GM12873 (cell line): Measurements from ENCODE around the gene RAD54L2.

ENCODE experiments used
- TF ChIP-seq, protein P1 (sequence below): IDR thresholded peaks from 2 replicates; pipeline ENCODE4 v1.5.1; 2012; ENCODE audit warnings: low read depth, mild to moderate bottlenecking, moderate library complexity, low read length, control low read depth; ENCODE audit not compliant: insufficient read depth; ENCODE audit errors: missing control alignments

The RAD54L2 gene

DNA sequence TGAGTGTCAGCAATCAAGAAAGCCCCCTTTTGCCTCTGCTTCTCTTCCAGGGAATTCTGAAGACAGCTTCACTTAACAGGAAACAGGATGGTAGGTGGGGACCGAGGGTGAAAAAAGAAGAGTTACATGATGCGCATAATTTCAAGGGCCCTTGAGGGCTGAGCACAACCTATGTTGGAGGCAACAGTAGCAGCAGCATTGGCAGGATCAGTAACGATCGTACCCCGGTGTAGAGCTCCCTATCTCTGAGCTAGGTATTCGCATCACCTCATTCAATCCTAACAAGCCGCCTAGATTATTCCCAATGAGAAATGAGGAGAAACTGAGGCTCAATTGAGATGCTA is 432 bp upstream of the RAD54L2 start:
- TF ChIP-seq, protein P1, sequence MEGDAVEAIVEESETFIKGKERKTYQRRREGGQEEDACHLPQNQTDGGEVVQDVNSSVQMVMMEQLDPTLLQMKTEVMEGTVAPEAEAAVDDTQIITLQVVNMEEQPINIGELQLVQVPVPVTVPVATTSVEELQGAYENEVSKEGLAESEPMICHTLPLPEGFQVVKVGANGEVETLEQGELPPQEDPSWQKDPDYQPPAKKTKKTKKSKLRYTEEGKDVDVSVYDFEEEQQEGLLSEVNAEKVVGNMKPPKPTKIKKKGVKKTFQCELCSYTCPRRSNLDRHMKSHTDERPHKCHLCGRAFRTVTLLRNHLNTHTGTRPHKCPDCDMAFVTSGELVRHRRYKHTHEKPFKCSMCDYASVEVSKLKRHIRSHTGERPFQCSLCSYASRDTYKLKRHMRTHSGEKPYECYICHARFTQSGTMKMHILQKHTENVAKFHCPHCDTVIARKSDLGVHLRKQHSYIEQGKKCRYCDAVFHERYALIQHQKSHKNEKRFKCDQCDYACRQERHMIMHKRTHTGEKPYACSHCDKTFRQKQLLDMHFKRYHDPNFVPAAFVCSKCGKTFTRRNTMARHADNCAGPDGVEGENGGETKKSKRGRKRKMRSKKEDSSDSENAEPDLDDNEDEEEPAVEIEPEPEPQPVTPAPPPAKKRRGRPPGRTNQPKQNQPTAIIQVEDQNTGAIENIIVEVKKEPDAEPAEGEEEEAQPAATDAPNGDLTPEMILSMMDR, result no peak

DNA sequence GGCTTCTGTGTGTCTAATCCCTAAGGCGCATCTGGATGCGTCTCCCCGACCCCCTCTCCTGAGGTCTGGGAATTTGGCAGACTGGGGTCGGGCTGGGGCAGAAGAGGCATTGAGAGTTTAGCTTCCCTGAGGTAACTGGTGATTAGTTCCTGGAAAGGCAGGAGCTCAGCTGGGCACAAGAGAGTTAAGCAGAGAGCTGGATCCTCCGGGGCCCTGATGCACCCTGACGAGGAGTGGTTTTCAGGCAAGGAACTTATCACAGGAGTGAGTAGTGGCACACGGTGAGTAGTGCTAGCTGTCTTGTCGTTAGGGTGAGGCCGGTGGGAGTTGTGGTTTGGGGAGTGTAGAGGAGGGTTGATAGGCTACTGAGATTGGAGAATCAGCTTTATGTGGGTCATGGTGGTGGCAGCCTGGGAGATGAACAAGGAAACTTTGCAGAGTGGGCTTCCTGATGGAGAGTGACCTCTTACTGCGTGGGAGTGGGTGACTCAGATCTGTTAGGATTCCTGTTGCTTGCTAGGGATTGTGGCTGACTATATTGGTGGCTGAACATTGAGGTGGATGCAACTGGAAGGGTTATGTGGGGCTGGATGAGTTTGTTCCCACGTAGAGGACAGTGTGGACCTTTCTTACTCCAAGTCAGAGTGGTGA is 897 bp downstream of the RAD54L2 start:
- TF ChIP-seq, protein P1, result no peak

DNA sequence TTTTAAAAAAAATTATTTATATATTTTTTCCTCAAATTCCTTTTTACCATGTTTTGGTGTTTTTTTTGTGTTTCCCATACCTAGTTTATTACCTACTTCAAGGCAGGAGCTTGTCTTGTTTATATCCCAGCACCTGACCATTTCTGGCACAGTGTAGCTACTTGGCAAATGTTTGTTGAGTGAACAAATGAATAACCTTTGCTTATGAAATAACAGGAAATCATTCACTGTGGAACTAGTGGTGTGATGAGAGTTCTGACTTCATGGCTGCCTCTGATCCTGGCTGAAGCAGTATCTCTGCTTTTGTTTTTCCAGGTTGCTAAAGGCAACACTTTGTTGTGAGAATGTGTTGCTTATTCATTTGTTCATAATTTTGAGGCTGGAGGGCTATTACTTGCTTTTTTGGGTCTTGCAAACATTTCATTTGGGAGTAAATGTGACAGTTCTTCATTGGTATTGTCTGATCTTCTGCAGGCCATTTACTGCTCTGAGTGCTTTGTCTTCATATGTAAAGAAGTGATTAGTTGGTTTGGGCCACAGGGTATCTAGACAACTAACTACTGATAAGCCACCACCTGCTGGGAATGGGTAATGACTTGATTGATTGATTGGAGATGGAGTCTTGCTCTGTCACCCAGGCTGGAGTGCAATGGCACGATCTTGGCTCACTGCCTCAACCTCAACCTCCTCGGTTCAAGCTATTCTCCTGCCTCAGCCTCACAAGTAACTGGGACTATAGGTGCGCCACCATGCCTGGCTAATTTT is 5.7 kb downstream of the RAD54L2 start:
- TF ChIP-seq, protein P1, result no peak

DNA sequence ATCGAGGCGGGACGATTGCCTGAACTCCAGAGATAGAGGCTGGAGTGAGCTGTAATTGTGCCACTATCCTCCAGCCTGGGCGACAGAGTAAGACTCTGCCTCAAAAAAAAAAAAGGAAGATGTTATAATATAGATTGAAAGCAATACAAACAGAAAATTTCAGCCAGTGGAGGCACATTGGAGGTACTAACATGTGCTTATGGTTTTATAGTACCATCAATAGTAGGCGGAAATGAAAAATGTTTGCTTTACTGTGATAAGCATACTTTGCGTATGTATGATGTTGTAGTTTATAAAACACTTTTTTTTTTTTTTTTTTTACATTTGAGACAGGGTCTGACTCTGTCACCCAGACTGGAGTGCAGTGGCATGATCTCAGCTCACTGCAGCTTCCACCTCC is 8.8 kb downstream of the RAD54L2 start:
- TF ChIP-seq, protein P1, result no peak

DNA sequence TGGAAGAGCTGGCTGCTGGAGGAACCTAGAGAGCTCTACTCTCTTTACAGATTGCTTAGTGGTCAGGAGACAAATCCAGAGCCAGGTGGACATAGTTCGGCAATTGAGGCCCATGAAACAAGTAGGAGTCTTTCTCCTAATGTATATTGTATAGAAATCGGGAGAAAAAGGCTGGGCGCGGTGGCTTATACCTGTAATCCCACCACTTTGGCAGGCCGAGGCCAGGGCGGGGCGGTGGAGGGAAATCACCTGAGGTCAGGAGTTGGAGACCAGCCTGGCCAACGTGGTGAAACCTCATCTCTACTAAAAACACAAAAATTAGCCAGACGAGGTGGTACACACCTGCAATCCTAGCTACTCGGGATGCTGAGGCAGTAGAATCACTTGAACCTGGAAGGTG is 10.8 kb downstream of the RAD54L2 start:
- TF ChIP-seq, protein P1, result no peak

DNA sequence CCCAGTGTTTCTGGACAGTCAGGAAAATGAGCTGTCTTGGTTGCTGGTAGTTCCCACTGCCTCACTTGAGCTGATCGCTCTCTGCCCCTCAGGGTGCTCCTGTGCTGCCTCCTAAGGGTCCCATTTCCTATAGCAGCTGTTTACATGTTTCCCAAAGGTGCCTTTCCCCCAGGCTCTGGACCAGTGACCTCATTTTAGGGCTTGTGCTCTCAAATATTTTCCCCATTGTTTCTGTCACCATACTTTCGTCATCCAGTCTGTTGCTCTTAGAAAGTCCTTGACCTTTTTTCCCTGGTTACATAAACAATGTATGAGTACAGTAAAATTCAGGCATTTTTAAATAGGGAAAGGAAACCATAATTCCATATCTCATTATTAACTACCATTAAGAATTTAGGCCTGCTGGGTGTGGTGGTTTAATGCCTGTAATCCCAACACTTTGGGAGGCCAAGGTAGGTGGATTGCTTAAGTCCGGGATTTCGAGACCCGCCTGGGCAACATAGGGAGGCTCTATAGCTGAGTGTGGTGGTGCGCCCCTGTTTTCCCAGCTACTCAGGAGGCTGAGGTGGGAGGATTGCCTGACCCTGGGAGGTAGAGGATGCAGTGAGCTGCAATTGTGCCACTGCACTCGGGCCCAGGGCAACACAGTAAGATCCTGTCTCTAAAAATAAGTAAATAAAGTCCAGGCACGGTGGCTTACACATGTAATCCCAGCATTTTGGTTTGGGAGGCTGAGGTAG is 11.7 kb downstream of the RAD54L2 start:
- TF ChIP-seq, protein P1, result no peak

DNA sequence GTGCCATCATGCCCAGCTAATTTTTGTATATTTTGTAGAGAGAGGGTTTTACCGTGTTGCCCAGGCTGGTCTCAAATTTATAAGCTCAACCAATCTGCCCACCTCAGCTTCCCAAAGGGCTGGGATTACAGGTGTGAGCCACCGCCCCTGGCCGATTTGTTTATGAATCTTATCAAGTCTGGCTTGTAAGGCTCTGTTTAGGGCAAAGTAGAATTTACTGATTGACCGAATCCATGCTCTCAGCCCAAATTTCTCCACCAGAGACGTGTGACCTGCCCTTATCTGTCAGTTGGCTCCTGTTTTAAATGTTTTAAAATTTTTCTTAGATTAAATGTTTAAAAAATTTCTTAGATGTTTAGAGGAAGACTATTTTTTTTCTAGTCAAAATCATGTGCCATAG is 19.5 kb downstream of the RAD54L2 start:
- TF ChIP-seq, protein P1, result no peak
